Activated CD8-positive, alpha-beta memory T cell treated with anti-CD3 and anti-CD28 coated beads, Interleukin-2, amount 50 U/mL, for 48 hours (primary cell): ENCODE data around the gene KNOP1.

Source experiments
- DNase-seq: peaks from one replicate; pipeline ENCODE4 v3.0.0-alpha.2; 2020

The KNOP1 gene

GRCh38 chr16:19717741-19718623 is at the start of gene KNOP1, which contains the start of gene IQCK:
Gene KNOP1, minus strand, starts transcription at chr16:19718227. Its CDS starts 3,192 bp downstream, at chr16:19715035.
Gene IQCK, plus strand, starts transcription at chr16:19718271. Its CDS starts 36 bp downstream, at chr16:19718307.
- peak; percentile 93 for DNase-seq

- DNase-seq: no peak
Measured at GRCh38 chr16:19767497-19767896, 49.5 kb upstream of the KNOP1 start.

GRCh38 chr16:19766988-19767387 is 49.0 kb upstream of the KNOP1 start:
- no peak for DNase-seq

- no peak for DNase-seq
Measured at GRCh38 chr16:19766554-19766884, 48.5 kb upstream of the KNOP1 start.

- no peak for DNase-seq
Measured at GRCh38 chr16:19765860-19766553, 48.0 kb upstream of the KNOP1 start.

- DNase-seq: no peak
Measured at GRCh38 chr16:19760356-19761060, 42.5 kb upstream of the KNOP1 start.

- DNase-seq: no peak
Measured at GRCh38 chr16:19757762-19758595, 40.0 kb upstream of the KNOP1 start.

GRCh38 chr16:19757026-19757425 is 39.0 kb upstream of the KNOP1 start:
- DNase-seq: no peak

GRCh38 chr16:19755268-19755667 is 37.2 kb upstream of the KNOP1 start:
- DNase-seq: no peak

GRCh38 chr16:19754644-19755036 is 36.6 kb upstream of the KNOP1 start:
- no peak for DNase-seq

- no peak for DNase-seq
Measured at GRCh38 chr16:19753815-19754643, 36.0 kb upstream of the KNOP1 start.

GRCh38 chr16:19751478-19752385 is 33.7 kb upstream of the KNOP1 start:
- DNase-seq: no peak

- DNase-seq: no peak
Measured at GRCh38 chr16:19749571-19750080, 31.6 kb upstream of the KNOP1 start.

GRCh38 chr16:19748389-19749168 is 30.6 kb upstream of the KNOP1 start:
- no peak for DNase-seq

GRCh38 chr16:19746561-19746960 is 28.5 kb upstream of the KNOP1 start:
- DNase-seq: no peak

GRCh38 chr16:19745286-19746010 is 27.4 kb upstream of the KNOP1 start:
- DNase-seq: no peak

GRCh38 chr16:19744670-19745069 is 26.6 kb upstream of the KNOP1 start:
- no peak for DNase-seq

- DNase-seq: no peak
Measured at GRCh38 chr16:19743816-19744159, 25.8 kb upstream of the KNOP1 start.

- no peak for DNase-seq
Measured at GRCh38 chr16:19741354-19741753, 23.3 kb upstream of the KNOP1 start.
